Loucy (cell line): Measurements from ENCODE around the gene SMAD7.

Experiments used
- H2AFZ ChIP-seq: fragments of 200-600 bp; sonication (generic); 2 replicates; pipeline ENCODE4 v1.6.0; 2016; ENCODE audit warnings: antibody characterized with exemption, mild to moderate bottlenecking, low read length, moderate library complexity
- H3F3A ChIP-seq: fragments of 200-600 bp; 2 replicates; pipeline ENCODE4 v1.6.0; 2016; ENCODE audit warnings: antibody characterized with exemption, low read depth, mild to moderate bottlenecking
- H3K27me3 ChIP-seq: fragments of 200-600 bp; sonication (generic); 2 replicates; pipeline ENCODE4 v1.6.1; 2014; ENCODE audit warnings: low read length, mild to moderate bottlenecking; ENCODE audit not compliant: insufficient read depth, poor library complexity, severe bottlenecking
- H3K36me3 ChIP-seq: fragments of 200-600 bp; sonication (generic); 2 replicates; pipeline ENCODE4 v1.6.1; 2016; ENCODE audit warnings: low read length; ENCODE audit not compliant: insufficient read depth
- H3K4me1 ChIP-seq: fragments of 200-600 bp; sonication (generic); 2 replicates; pipeline ENCODE4 v1.5.1; 2014; ENCODE audit warnings: low read length, mild to moderate bottlenecking; ENCODE audit not compliant: insufficient read depth, poor library complexity, severe bottlenecking
- H3K4me2 ChIP-seq: fragments of 200-600 bp; sonication (generic); 2 replicates; pipeline ENCODE4 v1.6.0; 2014; ENCODE audit warnings: antibody characterized with exemption, low read length, low read depth, mild to moderate bottlenecking; ENCODE audit not compliant: poor library complexity, severe bottlenecking
- H3K4me3 ChIP-seq: fragments of 200-600 bp; sonication (generic); 2 replicates; pipeline ENCODE4 v1.5.1; 2014; ENCODE audit warnings: low read length, mild to moderate bottlenecking, mixed read lengths; ENCODE audit not compliant: poor library complexity, severe bottlenecking
- H3K79me2 ChIP-seq: fragments of 200-600 bp; sonication (generic); 2 replicates; pipeline ENCODE4 v1.6.1; 2014; ENCODE audit warnings: low read length; ENCODE audit not compliant: insufficient read depth
- H3K9ac ChIP-seq: fragments of 200-600 bp; sonication (generic); 2 replicates; pipeline ENCODE4 v1.6.0; 2014; ENCODE audit warnings: mild to moderate bottlenecking, low read depth, low read length, moderate library complexity; ENCODE audit not compliant: poor library complexity, severe bottlenecking
- H3K9me2 ChIP-seq: fragments of 200-600 bp; sonication (generic); replicated peaks from 2 replicates; pipeline ENCODE4 v1.6.1; 2016; ENCODE audit warnings: low read depth, low read length, mixed read lengths
- H3K9me3 ChIP-seq: fragments of 200-600 bp; sonication (generic); 2 replicates; pipeline ENCODE4 v1.6.1; 2014; ENCODE audit warnings: mild to moderate bottlenecking, antibody characterized with exemption, low read length, low read depth; ENCODE audit not compliant: insufficient read depth
- H4K20me1 ChIP-seq: fragments of 200-600 bp; sonication (generic); 2 replicates; pipeline ENCODE4 v1.6.0; 2014; ENCODE audit warnings: antibody characterized with exemption, low read length, mild to moderate bottlenecking; ENCODE audit not compliant: insufficient read depth, poor library complexity, severe bottlenecking
- EZH2phosphoT487 ChIP-seq: fragments of 200-600 bp; IDR thresholded peaks from 2 replicates; pipeline ENCODE4 v1.6.1; 2018; ENCODE audit warnings: antibody characterized with exemption, mild to moderate bottlenecking, moderate library complexity, borderline replicate concordance
- TF ChIP-seq, protein P1 (sequence below): fragments of 200-600 bp; sonication (generic); conservative IDR thresholded peaks from 2 replicates; pipeline ENCODE4 v1.5.1; 2014; ENCODE audit warnings: mild to moderate bottlenecking, antibody characterized with exemption, low read length

SMAD7 gene

DNA sequence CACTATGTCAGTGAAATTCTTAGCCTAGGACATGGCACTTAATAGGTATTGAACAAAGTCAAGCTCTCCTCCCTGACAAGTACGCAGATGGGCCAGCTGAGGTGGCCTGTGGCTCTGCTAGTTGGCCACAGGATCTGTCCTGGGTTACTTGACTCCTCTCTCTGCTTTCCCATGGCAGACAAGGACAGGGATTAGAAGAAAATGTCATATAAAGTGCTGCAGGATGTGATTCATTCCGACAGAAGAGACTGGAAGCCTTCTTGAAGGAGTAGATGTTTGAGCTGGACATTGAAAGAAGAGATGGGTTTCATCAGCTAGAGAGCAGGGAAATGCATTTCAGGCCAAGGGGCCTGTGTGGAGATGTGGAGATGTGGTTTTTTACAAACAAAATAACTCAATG lies 46.7 kb downstream of the SMAD7 start:
- Histone ChIP-seq H3K79me2 (no peaks in the 10 kb centered on the region), H3K9me2 (no peaks in the 10 kb centered on the region), H3K4me2 (no peak overlapping the region), H3K36me3 (no peaks in the 10 kb centered on the region), H3K9me3 (no peaks in the 10 kb centered on the region), H3K4me3 (no peak overlapping the region), H2AFZ (no peak overlapping the region), H3K4me1 (peaks cover 3% of the 10 kb centered on the region), H3K9ac (no peak overlapping the region), H3F3A (no peaks in the 10 kb centered on the region), H3K27me3 (no peaks in the 10 kb centered on the region), H4K20me1 (no peaks in the 10 kb centered on the region)
- TF ChIP-seq EZH2phosphoT487, result no peak
- TF ChIP-seq, protein P1, sequence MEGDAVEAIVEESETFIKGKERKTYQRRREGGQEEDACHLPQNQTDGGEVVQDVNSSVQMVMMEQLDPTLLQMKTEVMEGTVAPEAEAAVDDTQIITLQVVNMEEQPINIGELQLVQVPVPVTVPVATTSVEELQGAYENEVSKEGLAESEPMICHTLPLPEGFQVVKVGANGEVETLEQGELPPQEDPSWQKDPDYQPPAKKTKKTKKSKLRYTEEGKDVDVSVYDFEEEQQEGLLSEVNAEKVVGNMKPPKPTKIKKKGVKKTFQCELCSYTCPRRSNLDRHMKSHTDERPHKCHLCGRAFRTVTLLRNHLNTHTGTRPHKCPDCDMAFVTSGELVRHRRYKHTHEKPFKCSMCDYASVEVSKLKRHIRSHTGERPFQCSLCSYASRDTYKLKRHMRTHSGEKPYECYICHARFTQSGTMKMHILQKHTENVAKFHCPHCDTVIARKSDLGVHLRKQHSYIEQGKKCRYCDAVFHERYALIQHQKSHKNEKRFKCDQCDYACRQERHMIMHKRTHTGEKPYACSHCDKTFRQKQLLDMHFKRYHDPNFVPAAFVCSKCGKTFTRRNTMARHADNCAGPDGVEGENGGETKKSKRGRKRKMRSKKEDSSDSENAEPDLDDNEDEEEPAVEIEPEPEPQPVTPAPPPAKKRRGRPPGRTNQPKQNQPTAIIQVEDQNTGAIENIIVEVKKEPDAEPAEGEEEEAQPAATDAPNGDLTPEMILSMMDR, result no peak

DNA sequence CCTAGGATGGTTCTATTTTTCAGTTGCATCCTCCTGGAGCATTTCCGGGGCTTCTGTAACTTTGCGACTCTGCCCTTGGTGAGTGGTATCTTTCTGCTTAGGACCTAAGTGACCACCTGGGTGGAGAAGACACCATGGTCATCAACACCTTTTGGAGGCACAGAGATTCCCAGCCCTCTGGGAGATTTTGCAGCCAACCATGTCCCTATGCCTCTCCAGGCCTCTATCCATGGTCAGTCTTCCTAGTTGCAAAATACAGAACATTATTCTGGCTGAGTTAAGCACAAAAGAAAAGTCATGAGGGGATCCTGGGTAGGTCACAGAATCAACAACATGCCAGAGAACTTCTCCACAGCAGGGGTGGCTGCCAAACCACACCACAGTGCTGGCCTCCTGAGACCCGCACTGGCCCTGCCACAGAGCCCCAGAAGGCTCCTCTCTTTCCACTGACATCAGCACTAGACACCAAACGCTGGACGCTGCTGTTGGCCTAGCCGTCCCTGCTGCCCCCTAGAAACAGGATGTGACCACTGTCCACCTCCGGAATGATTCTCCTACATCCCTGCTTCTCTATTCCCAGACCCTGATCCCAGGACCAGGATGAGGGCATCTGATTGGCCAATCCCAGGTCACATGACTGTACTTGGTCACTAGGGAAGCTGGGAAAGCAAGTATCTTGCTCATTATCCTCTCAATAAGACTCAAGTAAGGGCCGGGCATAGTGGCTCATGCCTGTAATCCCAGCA lies 47.7 kb downstream of the SMAD7 start:
- Histone ChIP-seq H3F3A (no peaks in the 10 kb centered on the region), H3K27me3 (no peaks in the 10 kb centered on the region), H3K4me3 (no peak overlapping the region), H3K9ac (no peak overlapping the region), H2AFZ (no peak overlapping the region), H3K4me1 (no peaks in the 10 kb centered on the region), H4K20me1 (no peaks in the 10 kb centered on the region), H3K79me2 (no peaks in the 10 kb centered on the region), H3K4me2 (no peak overlapping the region), H3K36me3 (no peaks in the 10 kb centered on the region), H3K9me2 (no peaks in the 10 kb centered on the region), H3K9me3 (no peaks in the 10 kb centered on the region)
- TF ChIP-seq EZH2phosphoT487, result no peak
- TF ChIP-seq, protein P1, result no peak

DNA sequence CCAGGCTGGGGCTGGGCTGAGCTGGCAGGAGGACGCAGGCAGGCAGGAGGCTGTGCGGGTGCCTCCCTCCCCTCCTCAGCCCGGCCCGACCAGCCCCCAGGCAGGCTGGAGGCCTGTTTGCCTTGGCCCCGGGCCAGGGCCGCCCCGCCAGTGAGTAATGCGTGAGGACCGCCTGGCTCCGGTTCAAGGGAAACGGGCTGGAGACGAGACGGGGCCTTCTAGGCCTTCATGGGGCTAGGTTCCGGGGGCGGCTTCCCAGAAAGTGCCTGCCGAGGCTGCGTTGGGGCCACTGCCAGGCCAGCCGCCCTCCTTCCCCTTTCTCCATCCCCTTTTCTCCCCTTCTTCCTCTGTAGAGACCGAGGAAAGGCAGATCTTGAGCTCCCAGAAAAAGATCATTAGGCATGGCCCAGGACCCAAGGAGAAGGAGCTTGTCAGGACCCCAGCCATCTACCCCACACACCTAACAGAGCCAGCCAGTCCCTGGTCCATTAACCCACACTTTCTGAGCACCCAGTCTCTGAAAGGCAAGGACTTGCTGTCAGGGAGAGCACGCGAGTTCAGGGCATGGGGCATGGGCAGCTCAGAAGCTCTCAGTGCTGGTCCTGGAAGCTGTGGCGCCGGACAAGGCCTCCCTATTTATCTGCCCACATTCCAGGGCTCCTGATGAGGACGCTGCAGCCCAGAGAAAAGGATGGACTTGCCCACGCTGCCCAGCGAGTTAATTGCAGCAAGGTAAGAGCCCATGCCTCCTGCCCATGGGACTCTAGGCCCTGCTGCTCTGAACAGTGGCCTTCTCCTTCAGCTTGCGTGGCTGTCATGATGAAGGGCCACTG lies 48.5 kb downstream of the SMAD7 start:
- H4K20me1 ChIP-seq, result no peaks in the 10 kb centered on the region
- H3K79me2 ChIP-seq, result no peaks in the 10 kb centered on the region
- no peaks in the 10 kb centered on the region for H3K4me1 ChIP-seq
- no peaks in the 10 kb centered on the region for H3K36me3 ChIP-seq
- no peaks in the 10 kb centered on the region for H3K9me3 ChIP-seq
- no peak for TF ChIP-seq EZH2phosphoT487
- TF ChIP-seq, protein P1, result no peak
- no peak overlapping the region for H3K9ac ChIP-seq
- no peak overlapping the region for H3K4me3 ChIP-seq
- H3K9me2 ChIP-seq, result no peaks in the 10 kb centered on the region
- H3K27me3 ChIP-seq, result no peaks in the 10 kb centered on the region
- H3F3A ChIP-seq, result no peaks in the 10 kb centered on the region
- no peak overlapping the region for H2AFZ ChIP-seq
- no peak overlapping the region for H3K4me2 ChIP-seq
